Mesendoderm (in vitro differentiated cells): ENCODE results near the gene RASSF4.
"Not testable (repeated sequence)": the region's sequence is repeated elsewhere in the genome, so short reads cannot be mapped to it uniquely, and the experiment has no call there.

Experiments
- DNase-seq: peaks from one replicate; pipeline ENCODE4 v3.0.0; 2013
- H2AK5ac ChIP-seq: 2 replicates; pipeline ENCODE4 v1.6.1; 2013; ENCODE audit warnings: low read length, inconsistent platforms
- H2BK120ac ChIP-seq: 2 replicates; pipeline ENCODE4 v1.6.1; 2013; ENCODE audit warnings: low read depth, mild to moderate bottlenecking, low read length, moderate library complexity, mixed read lengths
- H2BK15ac ChIP-seq: replicated peaks from 2 replicates; pipeline ENCODE4 v1.6.1; 2013; ENCODE audit warnings: low read depth, mild to moderate bottlenecking, moderate library complexity
- H2BK5ac ChIP-seq: 2 replicates; pipeline ENCODE4 v1.6.1; 2013; ENCODE audit warnings: low read length, inconsistent platforms
- H3K18ac ChIP-seq: 2 replicates; pipeline ENCODE4 v1.6.1; 2013; ENCODE audit warnings: mild to moderate bottlenecking, low read length, mixed read lengths
- H3K23ac ChIP-seq: one replicate; pipeline ENCODE4 v1.6.1; 2013; ENCODE audit warnings: low read length
- H3K27ac ChIP-seq: 2 replicates; pipeline ENCODE4 v1.5.1; 2013; ENCODE audit warnings: low read depth, mild to moderate bottlenecking, inconsistent platforms, low read length, moderate library complexity
- H3K27me3 ChIP-seq: 2 replicates; pipeline ENCODE4 v1.6.1; 2013; ENCODE audit warnings: low read length, control low read depth, mild to moderate bottlenecking, inconsistent platforms; ENCODE audit not compliant: insufficient read depth, poor library complexity
- H3K36me3 ChIP-seq: 2 replicates; pipeline ENCODE4 v1.6.1; 2013; ENCODE audit warnings: low read length, inconsistent platforms; ENCODE audit not compliant: control insufficient read depth, insufficient read depth
- H3K4ac ChIP-seq: one replicate; pipeline ENCODE4 v1.6.1; 2013; ENCODE audit warnings: low read depth, mild to moderate bottlenecking, low read length, moderate library complexity
- H3K4me1 ChIP-seq: 2 replicates; pipeline ENCODE4 v1.6.1; 2013; ENCODE audit warnings: low read depth, low read length, inconsistent platforms; ENCODE audit not compliant: control insufficient read depth
- H3K4me2 ChIP-seq: 2 replicates; pipeline ENCODE4 v1.6.1; 2013; ENCODE audit warnings: low read length
- H3K4me3 ChIP-seq: 2 replicates; pipeline ENCODE4 v1.5.1; 2013; ENCODE audit warnings: mild to moderate bottlenecking, low read length
- H3K56ac ChIP-seq: one replicate; pipeline ENCODE4 v1.6.1; 2013; ENCODE audit warnings: low read length
- H3K79me1 ChIP-seq: 2 replicates; pipeline ENCODE4 v1.6.1; 2013; ENCODE audit warnings: low read length, inconsistent platforms
- H3K79me2 ChIP-seq: 2 replicates; pipeline ENCODE4 v1.6.1; 2013; ENCODE audit warnings: mild to moderate bottlenecking, low read length; ENCODE audit not compliant: control insufficient read depth, insufficient read depth
- H3K9ac ChIP-seq: 2 replicates; pipeline ENCODE4 v1.6.1; 2013; ENCODE audit warnings: low read length, inconsistent platforms
- H4K5ac ChIP-seq: one replicate; pipeline ENCODE4 v1.6.1; 2013; ENCODE audit warnings: low read length
- H4K8ac ChIP-seq: one replicate; pipeline ENCODE4 v1.6.1; 2013; ENCODE audit warnings: low read depth, mild to moderate bottlenecking, control low read depth, low read length, moderate library complexity
- WGBS: extraction: QIAGEN DNeasy Blood & Tissue Kit; methylation state at CpG from one replicate; pipeline ENCODE4 v1.1.7; 2013; ENCODE audit warnings: low lambda C conversion rate, missing lambda C conversion rate; ENCODE audit not compliant: insufficient coverage; ENCODE audit errors: extremely low coverage; 5-methylcytosine and 5-hydroxymethylcytosine counted together

Gene RASSF4

DNA sequence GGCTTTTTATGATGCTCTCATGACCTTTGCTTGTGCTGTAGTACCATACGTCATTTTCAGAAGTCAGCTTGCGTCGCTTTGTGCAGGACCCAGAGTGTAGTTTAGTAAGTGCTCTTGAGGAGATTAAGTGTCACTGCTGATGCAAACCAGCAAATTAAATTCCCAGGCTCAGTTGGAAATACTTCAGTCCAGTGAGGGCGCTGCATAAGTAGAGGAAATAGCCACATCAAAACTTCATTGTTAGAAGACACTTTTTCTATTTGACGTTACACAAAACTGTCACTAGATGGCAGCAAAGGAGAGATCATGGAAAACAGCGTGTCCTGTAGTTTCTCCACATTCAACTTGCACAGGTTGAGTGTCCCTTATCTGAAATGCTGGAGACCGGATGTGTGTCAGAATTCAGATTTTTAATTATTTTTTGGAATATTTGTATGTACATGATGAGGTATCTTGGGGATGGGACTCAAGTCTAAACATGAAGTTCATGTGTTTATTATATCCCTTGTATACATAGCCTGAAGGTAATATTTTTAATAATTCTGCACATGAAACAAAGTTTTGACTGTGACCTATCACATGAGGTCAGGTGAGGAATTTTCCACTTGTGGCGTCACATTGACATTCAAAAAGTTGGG lies 49.0 kb downstream of the RASSF4 start:
- Histone ChIP-seq H3K4ac (no peak overlapping the region), H3K27ac (no peak overlapping the region), H3K4me2 (no peak overlapping the region), H2BK120ac (no peak overlapping the region), H3K23ac (no peak overlapping the region), H3K36me3 (no peaks in the 10 kb centered on the region), H4K5ac (no peak overlapping the region), H3K18ac (no peak overlapping the region), H3K9ac (no peak overlapping the region), H3K4me3 (no peak overlapping the region), H3K27me3 (no peaks in the 10 kb centered on the region), H4K8ac (no peak overlapping the region), H2BK5ac (no peak overlapping the region), H3K79me1 (peaks cover 2% of the 10 kb centered on the region), H3K56ac (no peak overlapping the region), H3K4me1 (no peaks in the 10 kb centered on the region), H2AK5ac (no peak overlapping the region), H2BK15ac (no peak overlapping the region), H3K79me2 (peaks cover under 1% of the 10 kb centered on the region)
- no CpG with 5 or more reads among the region's 8 CpGs for WGBS
- DNase-seq, result peak; percentile 90

DNA sequence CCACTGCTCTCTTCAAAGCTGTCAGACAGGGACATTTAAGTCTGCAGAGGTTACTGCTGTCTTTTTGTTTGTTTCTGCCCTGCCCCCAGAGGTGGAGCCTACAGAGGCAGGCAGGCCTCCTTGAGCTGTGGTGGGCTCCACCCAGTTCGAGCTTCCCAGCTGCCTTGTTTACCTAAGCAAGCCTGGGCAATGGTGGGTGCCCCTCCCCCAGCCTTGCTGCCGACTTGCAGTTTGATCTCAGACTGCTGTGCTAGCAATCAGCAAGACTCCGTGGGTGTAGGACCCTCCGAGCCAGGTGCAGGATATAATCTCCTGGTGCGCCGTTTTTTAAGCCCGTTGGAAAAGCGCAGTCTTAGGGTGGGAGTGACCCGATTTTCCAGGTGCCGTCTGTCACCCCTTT lies 55.0 kb downstream of the RASSF4 start:
- H4K8ac ChIP-seq, H3K56ac ChIP-seq: not testable (repeated sequence)

DNA sequence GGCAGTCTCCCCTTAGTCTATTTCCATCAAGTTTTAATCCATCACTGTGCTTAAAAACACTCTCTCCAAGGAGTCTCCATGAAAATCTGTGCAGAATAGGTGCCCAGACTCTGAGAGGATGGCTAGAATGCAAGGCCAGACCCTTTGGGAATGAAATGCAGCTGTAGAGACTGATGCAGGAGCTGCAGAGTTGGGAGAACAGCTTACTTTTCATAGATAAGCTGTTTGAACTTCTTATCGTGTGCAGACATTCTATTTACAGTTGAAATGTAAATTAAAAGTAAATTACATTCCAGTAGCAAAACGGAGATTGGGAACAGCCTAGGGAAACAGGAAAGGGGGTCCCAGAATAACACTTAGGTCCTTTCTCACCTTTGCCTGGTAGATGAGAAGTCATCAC lies 56.0 kb downstream of the RASSF4 start:
- no CpG with 5 or more reads among the region's 2 CpGs for WGBS
- Histone ChIP-seq H3K18ac (no peak overlapping the region), H3K56ac (no peak overlapping the region), H3K4ac (no peak overlapping the region), H4K8ac (no peak overlapping the region), H3K79me1 (no peaks in the 10 kb centered on the region), H3K23ac (no peak overlapping the region), H3K79me2 (no peaks in the 10 kb centered on the region), H3K27ac (no peak overlapping the region), H4K5ac (no peak overlapping the region), H3K4me3 (no peak overlapping the region), H3K4me1 (no peaks in the 10 kb centered on the region), H3K9ac (no peak overlapping the region), H2AK5ac (no peak overlapping the region), H2BK5ac (no peak overlapping the region), H2BK120ac (no peak overlapping the region), H3K4me2 (no peak overlapping the region), H2BK15ac (no peak overlapping the region), H3K27me3 (no peaks in the 10 kb centered on the region), H3K36me3 (no peaks in the 10 kb centered on the region)
- DNase-seq, result no peak

More for the DNA sequence above, 55.0 kb downstream of the RASSF4 start:
- not testable (repeated sequence) for H3K23ac ChIP-seq, H2BK5ac ChIP-seq, H3K4me1 ChIP-seq, H4K5ac ChIP-seq, H3K36me3 ChIP-seq, H3K27me3 ChIP-seq, H3K79me1 ChIP-seq, H3K4me2 ChIP-seq, H2BK15ac ChIP-seq, H3K9ac ChIP-seq, DNase-seq, H2BK120ac ChIP-seq, H3K18ac ChIP-seq, H3K4ac ChIP-seq, H3K4me3 ChIP-seq, H2AK5ac ChIP-seq, H3K27ac ChIP-seq, H3K79me2 ChIP-seq
- no CpG with 5 or more reads among the region's 10 CpGs for WGBS

DNA sequence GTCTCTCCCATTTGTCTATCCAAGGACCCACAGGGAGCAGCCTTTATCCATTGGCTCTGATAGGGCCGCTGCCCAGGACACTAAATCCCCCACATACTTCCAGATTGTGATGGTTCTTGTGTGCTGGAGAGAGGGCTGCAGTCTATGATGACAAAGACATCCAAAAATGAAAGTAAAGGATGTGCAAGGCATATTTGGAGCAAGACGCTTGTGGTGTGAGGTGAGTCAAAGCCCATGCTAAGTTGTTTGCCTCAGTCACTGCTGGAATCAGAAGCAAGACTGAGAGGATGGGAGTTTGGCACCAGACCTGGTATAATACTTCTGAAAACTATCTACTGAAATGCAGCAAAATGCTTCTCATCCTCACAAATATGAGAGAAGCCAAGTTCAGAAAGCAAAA lies 63.8 kb downstream of the RASSF4 start:
- Histone ChIP-seq H3K27ac (no peak overlapping the region), H3K4me2 (no peak overlapping the region), H4K5ac (no peak overlapping the region), H3K36me3 (no peaks in the 10 kb centered on the region), H3K23ac (no peak overlapping the region), H3K4me1 (no peaks in the 10 kb centered on the region), H2AK5ac (no peak overlapping the region), H3K9ac (no peak overlapping the region), H3K18ac (no peak overlapping the region), H2BK5ac (no peak overlapping the region), H2BK15ac (no peak overlapping the region), H3K56ac (no peak overlapping the region), H2BK120ac (no peak overlapping the region), H3K27me3 (no peaks in the 10 kb centered on the region), H3K79me2 (no peaks in the 10 kb centered on the region), H3K4ac (no peak overlapping the region), H3K79me1 (no peaks in the 10 kb centered on the region), H3K4me3 (no peak overlapping the region), H4K8ac (no peak overlapping the region)
- no peak for DNase-seq
- no CpG with 5 or more reads among the region's 2 CpGs for WGBS

DNA sequence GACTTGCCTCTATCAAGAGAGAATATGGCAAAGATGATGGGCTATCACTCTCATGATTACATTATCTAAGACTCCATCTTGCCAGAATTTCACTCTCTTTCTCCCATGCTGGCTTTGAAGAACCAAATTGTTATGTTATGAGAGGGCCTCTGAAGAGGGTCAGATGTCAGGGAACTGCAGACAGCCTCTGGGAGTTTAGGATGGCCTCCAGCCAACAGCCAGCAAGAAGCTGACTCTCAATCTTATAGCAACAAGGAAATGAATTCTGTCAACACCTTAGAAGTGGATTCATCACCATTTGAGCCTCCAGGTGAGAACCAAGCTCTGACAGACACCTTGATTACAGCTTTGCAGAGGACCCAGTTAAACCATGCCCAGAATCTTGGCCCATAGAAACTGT lies 74.7 kb downstream of the RASSF4 start:
- no peak overlapping the region for H4K8ac ChIP-seq
- H3K56ac ChIP-seq, result no peak overlapping the region
- no peak overlapping the region for H3K18ac ChIP-seq
- H3K79me1 ChIP-seq, result no peaks in the 10 kb centered on the region
- H3K36me3 ChIP-seq, result no peaks in the 10 kb centered on the region
- H3K79me2 ChIP-seq, result no peaks in the 10 kb centered on the region
- no peak overlapping the region for H2BK5ac ChIP-seq
- no peak overlapping the region for H3K4me2 ChIP-seq
- no peaks in the 10 kb centered on the region for H3K4me1 ChIP-seq
- no peak overlapping the region for H4K5ac ChIP-seq
- no peak overlapping the region for H3K23ac ChIP-seq
- no peak overlapping the region for H3K4me3 ChIP-seq
- DNase-seq, result no peak
- no peak overlapping the region for H2BK120ac ChIP-seq
- no peak overlapping the region for H2AK5ac ChIP-seq
- H3K9ac ChIP-seq, result no peak overlapping the region
- H3K27ac ChIP-seq, result no peak overlapping the region
- H3K4ac ChIP-seq, result no peak overlapping the region
- H2BK15ac ChIP-seq, result no peak overlapping the region
- H3K27me3 ChIP-seq, result no peaks in the 10 kb centered on the region

DNA sequence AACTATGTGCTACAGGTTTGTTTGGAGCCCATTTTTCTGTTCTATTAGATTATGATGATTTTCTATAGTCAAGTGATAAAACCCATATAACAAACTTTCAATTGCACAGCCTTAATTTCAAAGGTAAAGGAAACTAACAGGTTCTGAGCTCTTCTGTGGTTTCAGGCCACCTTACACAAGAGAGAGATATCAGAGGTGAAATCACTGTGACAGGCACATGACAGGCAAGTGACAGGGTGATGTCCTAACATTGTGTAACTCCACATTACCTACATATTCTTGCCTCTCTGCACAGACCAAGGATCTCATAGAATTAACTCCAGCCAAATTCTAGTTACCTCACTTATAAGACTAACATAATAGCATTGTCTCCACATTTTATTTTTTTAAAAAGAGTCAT lies 76.1 kb downstream of the RASSF4 start:
- Histone ChIP-seq H3K4me2 (no peak overlapping the region), H4K5ac (no peak overlapping the region), H2BK5ac (no peak overlapping the region), H2BK15ac (no peak overlapping the region), H3K36me3 (no peaks in the 10 kb centered on the region), H3K27ac (no peak overlapping the region), H2BK120ac (no peak overlapping the region), H3K4me1 (no peaks in the 10 kb centered on the region), H3K4me3 (no peak overlapping the region), H3K27me3 (no peaks in the 10 kb centered on the region), H3K4ac (no peak overlapping the region), H3K79me2 (no peaks in the 10 kb centered on the region), H4K8ac (no peak overlapping the region), H3K18ac (no peak overlapping the region), H3K9ac (no peak overlapping the region), H2AK5ac (no peak overlapping the region), H3K79me1 (no peaks in the 10 kb centered on the region), H3K23ac (no peak overlapping the region), H3K56ac (no peak overlapping the region)
- DNase-seq, result no peak
